GM12878 (cell line): ENCODE measurements around the gene GTF2IRD1. TPM values are rescaled to one million over a fixed set of nuclear protein-coding genes. Genes with fewer than 3 reads are reported as not detected.
"Not testable (repeated sequence)": the region's sequence is repeated elsewhere in the genome, so short reads cannot be mapped to it uniquely, and the experiment has no call there.

Experiments
- ATAC-seq: fragments of 200-7000 bp; cut with Tn5 transposase; 3 replicates; pipeline ENCODE4 v1.9.1; 2020; ENCODE audit warnings: mild to moderate bottlenecking, moderate library complexity
- BruUV-seq: library from RNA; stranded (reverse); fragments of 400-500 nt; replicated peaks from 2 replicates; lab custom pipeline; 2021; lab: Mats Ljungman, UMichigan
- CTCF ChIA-PET: fragments of 300-600 bp; sonication (Branson Sonifier 250); formaldehyde crosslinking; extraction: SDS; loops from one replicate; lab custom pipeline; 2021; ENCODE audit warnings: inconsistent platforms; lab: Yijun Ruan, JAX
- POLR2A ChIA-PET: fragments of 350-600 bp; formaldehyde crosslinking; extraction: SDS; loops from one replicate; lab custom pipeline; 2021; ENCODE audit warnings: inconsistent platforms; lab: Charles Lee
- RAD21 ChIA-PET: fragments of 300-600 bp; sonication (Branson Sonifier 250); formaldehyde crosslinking; loops from one replicate; lab custom pipeline; 2023; ENCODE audit warnings: antibody characterized with exemption; ENCODE audit not compliant: unreplicated experiment; lab: Charles Lee
- SMC1A ChIA-PET: fragments of 300-600 bp; sonication (Branson Sonifier 250); formaldehyde crosslinking; loops from one replicate; lab custom pipeline; 2023; ENCODE audit not compliant: unreplicated experiment, uncharacterized antibody; lab: Charles Lee
- DNase-seq: peaks from one replicate; pipeline ENCODE4 v3.0.0-alpha.2; 2011; ENCODE audit warnings: low read depth, low spot score
- FAIRE-seq: peaks from 3 replicates; lab custom pipeline; 2011; peaks lifted over from hg19 to GRCh38; lab: Jason Lieb, UNC
- H2AFZ ChIP-seq: 2 replicates; pipeline ENCODE4 v1.6.0; 2011; ENCODE audit warnings: low read depth, low read length, control low read depth; ENCODE audit not compliant: control insufficient read depth
- H3K27ac ChIP-seq: 2 replicates; pipeline ENCODE4 v1.5.1; 2011; ENCODE audit warnings: control low read depth; ENCODE audit not compliant: control insufficient read depth, insufficient read depth
- H3K27me3 ChIP-seq, 2 experiments: replicated peaks in 1 of 2; 2 replicates each; pipeline versions ENCODE4 v1.6.0 to v1.6.1; 2011; ENCODE audit warnings: low read length in 1 of 2; ENCODE audit not compliant: control insufficient read depth in 2 of 2, insufficient read depth in 2 of 2
- H3K36me3 ChIP-seq, 2 experiments: 2 replicates each; pipeline ENCODE4 v1.5.1; 2011; ENCODE audit warnings: low read length in 1 of 2; ENCODE audit not compliant: control insufficient read depth in 2 of 2, insufficient read depth in 2 of 2
- H3K4me1 ChIP-seq: 2 replicates; pipeline ENCODE4 v1.6.1; 2011; ENCODE audit warnings: mild to moderate bottlenecking, low read length, moderate library complexity, mixed read lengths; ENCODE audit not compliant: control insufficient read depth, insufficient read depth
- H3K4me2 ChIP-seq: 2 replicates; pipeline ENCODE4 v1.6.0; 2011; ENCODE audit warnings: control low read depth; ENCODE audit not compliant: control insufficient read depth, insufficient read depth
- H3K4me3 ChIP-seq: fragments of 200-600 bp; sonication (generic); 2 replicates; pipeline ENCODE4 v1.5.1; 2016
- H3K79me2 ChIP-seq: 2 replicates; pipeline ENCODE4 v1.6.0; 2011; ENCODE audit warnings: low read length; ENCODE audit not compliant: control insufficient read depth, insufficient read depth
- H3K9ac ChIP-seq: 2 replicates; pipeline ENCODE4 v1.8.0; 2011; ENCODE audit warnings: low read length, control low read depth, mixed read lengths; ENCODE audit not compliant: control insufficient read depth, insufficient read depth
- H3K9me3 ChIP-seq: replicated peaks from 3 replicates; pipeline ENCODE4 v1.5.1; 2011; ENCODE audit warnings: mild to moderate bottlenecking, low read length; ENCODE audit not compliant: control insufficient read depth, insufficient read depth
- H4K20me1 ChIP-seq: 2 replicates; pipeline ENCODE4 v1.6.0; 2011; ENCODE audit not compliant: control insufficient read depth, insufficient read depth
- CBFB ChIP-seq: IDR thresholded peaks from 2 replicates; pipeline ENCODE4 v1.6.1; 2016; ENCODE audit warnings: antibody characterized with exemption, low read depth
- CEBPB ChIP-seq, 2 experiments: fragments of 150-350 bp in 1 of 2; IDR thresholded peaks; 2 replicates each; pipeline ENCODE4 v1.6.1; 2012 to 2014; ENCODE audit warnings: low read depth in 2 of 2, low read length in 2 of 2, borderline replicate concordance in 1 of 2, inconsistent platforms in 1 of 2
- MTA3 ChIP-seq: IDR thresholded peaks from 2 replicates; pipeline ENCODE4 v1.6.1; 2012; ENCODE audit warnings: low read length, inconsistent platforms, borderline replicate concordance
- PAX5 ChIP-seq: IDR thresholded peaks from 2 replicates; pipeline ENCODE4 v1.6.1; 2011; ENCODE audit warnings: low read depth, low read length, borderline replicate concordance
- RAD21 ChIP-seq: IDR thresholded peaks from 2 replicates; pipeline ENCODE4 v1.6.1; 2011; ENCODE audit warnings: mild to moderate bottlenecking, low read depth, low read length, moderate library complexity; ENCODE audit not compliant: insufficient read depth
- SMAD5 ChIP-seq: IDR thresholded peaks from 2 replicates; pipeline ENCODE4 v1.6.1; 2016; ENCODE audit warnings: antibody characterized with exemption, low read depth
- YBX1 ChIP-seq: fragments of 450-650 bp; IDR thresholded peaks from 2 replicates; pipeline ENCODE4 v1.6.1; 2016; ENCODE audit warnings: antibody characterized with exemption
- WGBS: methylation state at CpG from one replicate; pipeline ENCODE4 v1.1.6; 2016; ENCODE audit warnings: low lambda C conversion rate; ENCODE audit not compliant: insufficient replicate concordance, insufficient coverage; ENCODE audit errors: missing lambda C conversion rate; 5-methylcytosine and 5-hydroxymethylcytosine counted together
- in situ Hi-C: fragments of 300-500 bp; cut with MboI; formaldehyde crosslinking; loops from 9 replicates; pipeline ENCODE4 v1.14.3; 2018; ENCODE audit warnings: mixed read lengths
- intact Hi-C: fragments of 100-400 bp; cut with micrococcal nuclease; formaldehyde crosslinking; loops from one replicate; pipeline ENCODE4 v1.14.2; 2022; ENCODE audit not compliant: unreplicated experiment
- polyA plus RNA-seq, 11 experiments: library from polyadenylated mRNA; depleted of rRNA in 4 of 11; unstranded in 6 of 11; stranded (reverse) in 5 of 11; fragments of >200 nt; fragmentation: Nextera tagmentation in 4 of 11; fragmentation: Illumina TruSeq in 1 of 11; extraction: Ambion mirVana in 4 of 11; extraction: Trizol in 1 of 11; gene quantifications; 1 replicate in 1 of 11; 2 replicates in 10 of 11; pipeline versions ENCODE4 v1.2.1 to v1.2.3, GENCODE V29; 2011 to 2016; ENCODE audit warnings: inconsistent platforms in 2 of 11, missing spikeins in 2 of 11, low read depth in 1 of 11
- total RNA-seq, 4 experiments: library from RNA; depleted of rRNA in 3 of 4; stranded (reverse); fragments of >200 nt in 3 of 4; fragmentation: Illumina TruSeq in 1 of 4; extraction: Trizol in 1 of 4; gene quantifications; 2 replicates each; pipeline versions ENCODE4 v1.2.1 to v1.2.3, GENCODE V29; 2013 to 2021
- TF ChIP-seq, protein P1 (sequence below): fragments of 450-650 bp; IDR thresholded peaks from 2 replicates; pipeline ENCODE4 v1.6.1; 2014; ENCODE audit warnings: mild to moderate bottlenecking
- TF ChIP-seq, protein P2 (sequence below): fragments of 450-650 bp; formaldehyde crosslinking; IDR thresholded peaks from 2 replicates; pipeline ENCODE4 v1.4.0; 2020; ENCODE audit warnings: mild to moderate bottlenecking, moderate library complexity

GTF2IRD1 gene
- total and polyA plus RNA-seq, 10 of the 15 experiments (the other 5 are each of a cell fraction or from before 2014, with no cell fraction given) = 0.48 to 3.0 (median 1.3) TPM

DNA sequence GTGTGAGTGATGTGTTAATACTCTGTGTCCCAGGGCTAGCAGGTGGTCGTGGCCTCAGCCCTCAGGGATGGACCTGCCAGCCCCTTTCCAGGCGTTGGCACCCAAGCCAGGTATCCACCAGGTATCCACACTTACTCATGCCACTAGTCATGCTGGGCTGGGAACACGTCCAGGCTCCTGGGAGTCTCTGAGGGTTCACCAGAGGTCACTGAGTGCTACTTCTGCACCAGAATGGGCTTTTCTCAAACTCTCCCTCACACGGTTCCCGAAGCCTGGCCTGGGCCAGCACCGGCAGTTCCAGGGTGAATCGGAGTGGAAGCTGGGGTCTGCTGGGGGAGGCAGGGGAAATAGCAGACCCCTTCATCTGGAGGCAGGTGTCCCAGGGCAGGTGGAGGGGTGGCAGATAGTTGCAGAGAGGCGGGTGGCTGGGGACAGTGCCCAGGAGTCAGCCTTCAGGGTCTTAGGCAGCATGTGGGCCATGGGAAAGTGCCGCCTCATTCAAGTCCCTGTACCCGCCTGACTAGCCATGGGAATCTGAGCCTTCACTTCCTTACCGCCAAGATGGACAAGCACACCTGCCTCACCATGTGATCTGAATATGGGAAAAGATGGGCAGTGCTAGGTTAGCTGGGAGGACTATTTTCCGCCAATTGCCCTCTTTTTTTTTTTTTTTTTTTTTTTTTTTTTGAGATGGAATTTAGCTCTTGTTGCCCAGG is 108.3 kb downstream of the GTF2IRD1 start (continued):
- no peak for TF ChIP-seq SMAD5

DNA sequence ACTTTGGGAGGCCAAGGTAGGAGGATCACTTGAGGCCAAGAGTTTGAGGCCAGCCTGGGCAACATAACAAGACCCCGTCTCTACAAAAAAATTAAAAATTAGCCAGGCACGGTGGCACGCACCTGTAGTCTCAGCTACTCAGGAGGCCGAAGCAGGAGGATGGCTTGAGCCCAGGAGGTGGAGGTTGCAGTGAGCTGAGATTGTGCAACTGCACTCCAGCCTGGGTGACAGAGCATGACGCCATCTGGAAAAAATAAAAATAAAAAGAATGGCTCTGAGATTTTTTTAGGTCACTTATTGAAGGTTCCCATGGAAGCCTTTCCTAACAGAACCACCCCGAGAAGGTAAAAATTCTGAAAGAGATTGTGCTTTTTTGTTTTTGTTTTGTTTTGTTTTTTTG is 109.9 kb downstream of the GTF2IRD1 start:
- H3K27me3 ChIP-seq, H3K9ac ChIP-seq, H3K27ac ChIP-seq, DNase-seq, intact Hi-C loops, H3K9me3 ChIP-seq, H3K79me2 ChIP-seq, RAD21 ChIA-PET, SMC1A ChIA-PET, H2AFZ ChIP-seq, H3K36me3 ChIP-seq, H4K20me1 ChIP-seq, H3K4me3 ChIP-seq, BruUV-seq, ATAC-seq, POLR2A ChIA-PET, FAIRE-seq, H3K4me1 ChIP-seq, H3K4me2 ChIP-seq: not testable (repeated sequence)
- WGBS = 85% methylated on average over 6 of the region's 6 CpGs
- CTCF ChIA-PET = interaction anchor here (7.8 kb wide), 1 partner anchor 144 kb away, joined by 70 read pairs; no protein-coding TSS in a partner anchor
- in situ Hi-C loops = loop anchor here (25.0 kb wide), 1 partner anchor 126 kb away; no protein-coding TSS in a partner anchor

DNA sequence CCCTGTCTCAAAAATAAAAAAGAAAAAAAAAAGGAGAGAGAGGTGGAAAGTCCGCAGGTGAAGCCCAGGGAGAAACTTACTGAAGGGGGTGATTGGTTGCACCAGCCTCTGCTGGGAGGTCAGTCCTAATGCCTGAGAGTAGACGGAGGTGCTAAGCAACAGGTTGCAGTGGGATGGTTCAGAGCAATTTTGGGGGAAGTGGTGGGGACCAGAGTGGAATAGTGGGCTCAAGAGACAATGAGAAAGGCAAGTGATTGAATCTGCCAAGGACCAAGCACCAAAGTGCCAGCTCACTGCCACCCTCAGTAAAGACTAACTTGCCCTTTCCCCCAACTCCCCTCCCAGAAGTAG is 113.6 kb downstream of the GTF2IRD1 start:
- in situ Hi-C loops = loop anchor here (25.0 kb wide), 1 partner anchor 130 kb away; no protein-coding TSS in a partner anchor
- BruUV-seq = no TSS peak
- SMC1A ChIA-PET = interaction anchor here (1.0 to 2.4 kb wide), 5 partner anchors 20 to 149 kb away, joined by 3 to 18 read pairs (median 5); no protein-coding TSS in a partner anchor
- TF ChIP-seq RAD21 (no peak), CEBPB (IDR thresholded peaks at IDR 0.05; ENCODE audit: borderline replicate concordance in 1 of 2, low read depth in 2 of 2, low read length in 2 of 2) (no peak), MTA3 (no peak), PAX5 (no peak), CBFB (no peak), YBX1 (no peak)
- TF ChIP-seq, protein P1, sequence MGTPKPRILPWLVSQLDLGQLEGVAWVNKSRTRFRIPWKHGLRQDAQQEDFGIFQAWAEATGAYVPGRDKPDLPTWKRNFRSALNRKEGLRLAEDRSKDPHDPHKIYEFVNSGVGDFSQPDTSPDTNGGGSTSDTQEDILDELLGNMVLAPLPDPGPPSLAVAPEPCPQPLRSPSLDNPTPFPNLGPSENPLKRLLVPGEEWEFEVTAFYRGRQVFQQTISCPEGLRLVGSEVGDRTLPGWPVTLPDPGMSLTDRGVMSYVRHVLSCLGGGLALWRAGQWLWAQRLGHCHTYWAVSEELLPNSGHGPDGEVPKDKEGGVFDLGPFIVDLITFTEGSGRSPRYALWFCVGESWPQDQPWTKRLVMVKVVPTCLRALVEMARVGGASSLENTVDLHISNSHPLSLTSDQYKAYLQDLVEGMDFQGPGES = no peak
- TF ChIP-seq, protein P2, sequence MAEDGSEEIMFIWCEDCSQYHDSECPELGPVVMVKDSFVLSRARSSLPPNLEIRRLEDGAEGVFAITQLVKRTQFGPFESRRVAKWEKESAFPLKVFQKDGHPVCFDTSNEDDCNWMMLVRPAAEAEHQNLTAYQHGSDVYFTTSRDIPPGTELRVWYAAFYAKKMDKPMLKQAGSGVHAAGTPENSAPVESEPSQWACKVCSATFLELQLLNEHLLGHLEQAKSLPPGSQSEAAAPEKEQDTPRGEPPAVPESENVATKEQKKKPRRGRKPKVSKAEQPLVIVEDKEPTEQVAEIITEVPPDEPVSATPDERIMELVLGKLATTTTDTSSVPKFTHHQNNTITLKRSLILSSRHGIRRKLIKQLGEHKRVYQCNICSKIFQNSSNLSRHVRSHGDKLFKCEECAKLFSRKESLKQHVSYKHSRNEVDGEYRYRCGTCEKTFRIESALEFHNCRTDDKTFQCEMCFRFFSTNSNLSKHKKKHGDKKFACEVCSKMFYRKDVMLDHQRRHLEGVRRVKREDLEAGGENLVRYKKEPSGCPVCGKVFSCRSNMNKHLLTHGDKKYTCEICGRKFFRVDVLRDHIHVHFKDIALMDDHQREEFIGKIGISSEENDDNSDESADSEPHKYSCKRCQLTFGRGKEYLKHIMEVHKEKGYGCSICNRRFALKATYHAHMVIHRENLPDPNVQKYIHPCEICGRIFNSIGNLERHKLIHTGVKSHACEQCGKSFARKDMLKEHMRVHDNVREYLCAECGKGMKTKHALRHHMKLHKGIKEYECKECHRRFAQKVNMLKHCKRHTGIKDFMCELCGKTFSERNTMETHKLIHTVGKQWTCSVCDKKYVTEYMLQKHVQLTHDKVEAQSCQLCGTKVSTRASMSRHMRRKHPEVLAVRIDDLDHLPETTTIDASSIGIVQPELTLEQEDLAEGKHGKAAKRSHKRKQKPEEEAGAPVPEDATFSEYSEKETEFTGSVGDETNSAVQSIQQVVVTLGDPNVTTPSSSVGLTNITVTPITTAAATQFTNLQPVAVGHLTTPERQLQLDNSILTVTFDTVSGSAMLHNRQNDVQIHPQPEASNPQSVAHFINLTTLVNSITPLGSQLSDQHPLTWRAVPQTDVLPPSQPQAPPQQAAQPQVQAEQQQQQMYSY = no peak

More for the DNA sequence above, 113.6 kb downstream of the GTF2IRD1 start:
- ChIA-PET CTCF (interaction anchor here (0.5 to 7.8 kb wide), 13 partner anchors 9 to 154 kb away, joined by 3 to 70 read pairs (median 7); no protein-coding TSS in a partner anchor), POLR2A (interaction anchor here (0.5 kb wide), 1 partner anchor 75 kb away, joined by 4 read pairs; no protein-coding TSS in a partner anchor), RAD21 (interaction anchor here (1.0 to 2.1 kb wide), 9 partner anchors 20 to 361 kb away, joined by 3 to 18 read pairs (median 6); no protein-coding TSS in a partner anchor)
- Histone ChIP-seq H2AFZ (no peak overlapping the region), H3K27ac (no peak overlapping the region), H3K4me2 (no peak overlapping the region), H3K4me1 (no peaks in the 10 kb centered on the region), H3K9ac (no peak overlapping the region), H3K4me3 (no peak overlapping the region), H3K79me2 (no peaks in the 10 kb centered on the region), H3K9me3 (no peaks in the 10 kb centered on the region), H3K36me3 (no peaks in the 10 kb centered on the region), H4K20me1 (no peaks in the 10 kb centered on the region), H3K27me3 (no peaks in the 10 kb centered on the region)
- WGBS = 40% methylated on average over 2 of the region's 2 CpGs
- intact Hi-C loops = loop anchor here (2.0 kb wide), 1 partner anchor 150 kb away; no protein-coding TSS in a partner anchor
- ATAC-seq = no peak
- no peak for FAIRE-seq
- DNase-seq = no peak
